HG02852 (cell line): ENCODE results near the gene FARSA.
"Not testable (repeated sequence)": the region's sequence is repeated elsewhere in the genome, so short reads cannot be mapped to it uniquely, and the experiment has no call there.

Source experiments
- ATAC-seq: cut with Tn5 transposase; IDR thresholded peaks from one replicate; pipeline ENCODE4 v1.9.1; 2021; ENCODE audit warnings: mild to moderate bottlenecking, moderate library complexity; ENCODE audit not compliant: unreplicated experiment

The FARSA gene

GRCh38 chr19:12933287-12934072 lies at the start of gene FARSA:
Gene FARSA (minus strand): TSS chr19:12933711. CDS start chr19:12933696, 15 bp downstream.
- ATAC-seq: peak; percentile 45

GRCh38 chr19:12983091-12983490 lies 49.6 kb upstream of the FARSA start:
- no peak for ATAC-seq

DNA sequence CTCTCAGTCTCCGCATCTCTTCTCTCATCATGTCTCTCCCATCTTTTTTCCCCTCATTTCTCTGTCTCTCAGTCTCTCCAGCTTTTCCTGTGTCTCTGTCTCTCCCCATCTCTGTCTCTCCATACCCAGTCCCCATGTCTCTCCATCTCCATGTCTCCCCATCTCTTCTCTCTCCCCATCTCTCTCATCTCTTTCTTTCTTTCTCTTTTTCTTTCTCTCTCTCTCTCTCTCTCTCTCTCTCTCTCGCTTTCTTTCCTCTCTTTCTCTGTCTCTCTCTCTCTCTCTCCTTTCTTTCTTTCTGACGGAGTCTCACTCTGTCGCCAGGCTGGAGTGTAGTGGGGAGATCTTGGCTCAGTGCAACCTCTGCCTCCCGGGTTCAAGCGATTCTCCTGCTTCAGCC lies 49.1 kb upstream of the FARSA start:
- ATAC-seq: no peak

GRCh38 chr19:12979974-12980373 lies 46.5 kb upstream of the FARSA start:
- ATAC-seq: no peak

- not testable (repeated sequence) for ATAC-seq
These were observed 42.6 kb upstream of the FARSA start for GRCh38 chr19:12976109-12976508.

GRCh38 chr19:12975221-12975741 lies 41.8 kb upstream of the FARSA start:
- ATAC-seq: no peak

DNA sequence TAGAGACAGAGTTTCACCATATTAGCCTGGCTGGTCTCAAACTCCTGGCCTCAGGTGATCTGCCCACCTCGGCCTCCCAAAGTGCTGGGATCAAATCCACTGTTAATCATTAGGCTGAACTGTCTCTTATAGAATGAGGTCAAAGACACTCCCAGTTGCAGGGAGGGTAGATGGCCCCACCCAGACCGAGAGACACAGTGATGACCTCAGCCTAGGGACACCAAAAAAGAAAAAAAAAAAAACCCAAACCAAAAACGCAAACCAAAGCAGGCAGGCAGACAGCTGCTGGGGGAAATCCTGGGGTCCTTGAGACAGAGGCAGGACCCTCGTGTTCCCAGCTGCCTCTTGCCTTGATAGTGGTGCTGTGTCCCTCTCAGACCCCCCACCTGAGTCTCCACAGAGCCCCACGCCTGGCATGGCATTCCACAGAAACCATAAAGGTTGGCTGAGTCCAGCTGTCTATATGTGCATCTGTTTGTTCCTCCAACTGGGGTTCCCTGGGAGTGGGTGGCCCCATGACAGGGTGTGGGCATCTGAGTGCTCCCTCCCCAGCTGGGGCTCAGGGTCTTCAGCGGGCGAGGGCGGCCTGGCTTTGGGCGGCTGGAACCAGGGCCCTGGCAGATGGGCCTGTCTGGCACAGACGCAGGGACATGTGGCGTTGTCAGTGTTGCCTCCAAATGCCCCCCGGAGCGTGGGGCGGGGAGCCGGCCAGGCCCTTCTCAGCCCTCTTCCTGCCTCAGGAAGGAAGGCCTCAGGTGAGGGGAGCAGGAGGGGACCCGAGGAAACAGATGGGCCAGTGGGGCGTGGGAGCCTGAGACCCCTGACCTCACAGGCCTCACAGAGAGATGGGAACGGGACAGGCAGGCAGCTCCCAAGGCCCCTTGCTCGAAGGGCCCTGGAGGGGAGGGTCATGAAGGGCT lies 41.0 kb upstream of the FARSA start:
- no peak for ATAC-seq

GRCh38 chr19:12973236-12973635 lies 39.7 kb upstream of the FARSA start:
- no peak for ATAC-seq

DNA sequence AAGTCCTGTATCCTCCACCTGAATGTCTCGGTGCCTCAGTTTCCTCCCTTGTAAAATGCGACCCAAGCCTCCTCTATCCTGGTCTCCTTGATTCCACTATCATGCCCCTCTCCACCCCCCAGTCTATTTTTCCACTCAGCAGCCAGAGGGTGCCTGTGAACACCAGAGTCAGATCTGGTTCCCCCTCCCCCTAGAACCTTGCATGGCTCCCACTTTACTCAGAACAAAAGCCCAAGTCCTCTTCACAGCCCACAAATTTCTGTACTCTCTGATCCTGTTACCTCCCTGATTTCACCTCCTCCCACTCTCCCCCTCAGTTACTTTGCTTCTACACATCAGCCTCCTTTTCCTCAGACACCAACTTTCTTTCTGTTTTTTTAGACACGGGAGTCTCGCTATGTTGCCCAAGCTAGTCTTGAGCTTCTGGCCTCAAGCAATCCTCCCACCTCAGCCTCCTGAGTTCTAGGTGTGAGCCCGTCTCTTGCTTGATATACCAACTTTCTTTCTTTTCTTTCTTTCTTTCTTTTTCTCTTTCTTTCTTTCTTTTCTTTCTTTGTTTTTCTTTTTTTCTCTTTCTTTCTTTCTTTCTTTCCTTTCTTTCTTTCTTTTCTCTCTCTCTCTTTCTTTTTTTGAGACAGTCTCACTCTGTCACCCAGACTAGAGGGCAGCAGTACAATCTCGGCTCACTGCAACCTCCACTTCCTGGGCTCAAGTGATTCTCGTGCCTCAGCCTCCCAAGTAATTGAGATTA lies 36.7 kb upstream of the FARSA start:
- ATAC-seq: no peak

DNA sequence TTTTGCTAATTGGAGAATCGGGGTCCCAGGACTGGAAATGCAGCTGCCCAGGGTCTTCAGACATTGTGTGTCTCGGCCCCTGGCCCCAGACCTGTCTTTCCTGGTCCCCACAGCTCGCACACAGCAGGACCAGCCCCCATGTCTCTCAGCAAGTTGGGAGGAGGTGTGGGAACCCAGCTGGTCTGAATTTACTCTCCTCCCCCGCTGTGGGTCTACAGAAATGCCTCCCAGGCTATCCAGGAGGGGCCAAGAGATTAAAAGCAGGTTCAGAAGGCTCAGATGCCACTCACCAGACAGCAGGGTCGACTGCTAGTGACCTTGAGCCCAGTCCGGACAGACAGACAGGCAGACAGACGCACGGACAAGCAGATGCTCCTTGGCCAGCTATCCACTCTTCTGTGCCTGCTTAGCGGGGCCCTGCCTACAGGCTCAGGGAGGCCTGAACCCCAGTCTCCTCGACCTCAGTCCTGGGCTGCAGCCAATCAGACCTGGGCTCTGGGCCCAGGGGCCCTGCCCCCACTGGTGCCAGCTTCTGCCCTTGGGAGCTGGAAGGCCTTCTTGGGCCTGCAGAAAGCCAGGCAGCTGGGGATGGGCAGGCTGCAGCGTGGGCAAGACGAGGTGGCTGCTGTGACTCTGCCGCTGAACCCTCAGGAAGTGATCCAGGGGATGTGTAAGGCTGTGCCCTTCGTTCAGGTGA lies 35.9 kb upstream of the FARSA start, which contains the start of gene DAND5:
TSS of gene DAND5 (plus strand) at position 285 of the 697 bp plus-strand sequence. CDS start at position 370, 85 bp downstream.
- no peak for ATAC-seq

GRCh38 chr19:12967907-12968306 lies 34.4 kb upstream of the FARSA start:
- ATAC-seq: no peak

DNA sequence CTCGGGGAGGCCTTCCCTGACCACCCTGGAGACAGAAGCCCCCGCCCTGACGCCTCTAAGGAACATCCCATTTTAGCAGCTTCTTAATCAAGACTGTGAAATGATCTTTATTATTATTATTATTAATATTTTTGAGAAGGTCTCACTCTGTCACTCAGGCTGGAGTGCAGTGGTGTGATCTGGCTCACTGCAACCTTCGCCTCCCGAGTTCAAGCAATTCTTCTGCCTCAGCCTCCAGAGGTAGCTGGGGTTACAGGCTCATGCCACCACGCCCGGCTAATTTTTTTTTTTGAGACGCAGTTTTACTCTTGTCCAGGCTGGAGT lies 32.3 kb upstream of the FARSA start:
- ATAC-seq: no peak

DNA sequence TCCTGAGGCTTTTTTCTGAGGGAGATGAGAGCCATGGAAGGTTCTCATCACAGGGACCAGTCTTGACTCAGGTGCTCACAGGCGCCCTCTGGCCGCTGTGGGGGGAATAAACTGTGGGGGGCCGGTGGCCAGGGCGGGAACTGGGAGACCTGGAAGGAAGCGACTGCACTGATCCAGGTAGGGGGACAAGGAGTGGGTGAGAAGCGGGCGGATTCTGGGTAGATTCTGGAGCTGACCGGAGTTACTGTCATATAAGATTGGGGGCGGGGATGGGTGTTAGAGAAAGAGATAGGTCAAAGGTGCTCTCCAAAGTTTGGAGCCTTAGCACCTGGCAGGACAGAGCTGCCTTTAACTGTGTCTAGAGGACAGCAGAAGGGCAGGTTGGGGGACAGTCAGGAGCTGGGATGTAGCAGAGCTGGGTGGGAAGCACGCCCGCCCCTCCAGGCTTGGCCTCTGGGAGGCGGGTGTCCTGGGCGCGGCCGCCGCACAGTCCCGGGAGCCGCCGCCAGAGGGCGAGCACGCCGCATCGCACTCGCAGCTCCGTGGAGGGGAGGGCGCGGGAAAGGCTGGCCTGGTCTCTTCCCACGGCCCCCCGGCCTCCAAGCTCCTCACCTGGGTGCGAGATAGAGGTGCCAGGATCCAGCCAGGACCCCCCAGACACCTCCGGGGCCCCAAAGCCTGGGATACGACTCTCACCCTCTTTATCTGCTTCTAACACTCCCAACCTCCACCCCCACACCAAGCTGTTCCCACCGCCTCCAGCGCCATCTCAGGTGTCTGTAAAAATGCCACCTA lies 31.7 kb upstream of the FARSA start:
- ATAC-seq: no peak

DNA sequence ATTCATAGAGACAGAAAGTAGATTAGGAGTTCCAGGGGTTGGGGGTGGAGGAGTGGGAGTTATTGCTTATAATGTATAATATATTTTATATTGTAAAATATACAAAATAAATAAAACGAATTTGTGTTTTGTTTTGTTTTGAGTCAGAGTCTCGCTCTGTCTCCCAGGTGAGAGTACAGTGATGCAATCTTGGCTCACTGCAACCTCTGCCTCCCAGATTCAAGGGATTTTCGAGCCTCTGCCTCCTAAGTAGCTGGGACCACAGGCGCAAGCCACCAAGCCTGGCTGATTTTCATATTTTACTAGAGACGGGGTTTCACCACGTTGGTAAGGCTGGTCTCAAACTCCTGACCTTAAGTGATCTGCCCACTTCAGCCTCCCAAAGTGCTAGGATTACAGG lies 26.0 kb upstream of the FARSA start:
- no peak for ATAC-seq

GRCh38 chr19:12957389-12957952 lies 24.0 kb upstream of the FARSA start:
- not testable (repeated sequence) for ATAC-seq

DNA sequence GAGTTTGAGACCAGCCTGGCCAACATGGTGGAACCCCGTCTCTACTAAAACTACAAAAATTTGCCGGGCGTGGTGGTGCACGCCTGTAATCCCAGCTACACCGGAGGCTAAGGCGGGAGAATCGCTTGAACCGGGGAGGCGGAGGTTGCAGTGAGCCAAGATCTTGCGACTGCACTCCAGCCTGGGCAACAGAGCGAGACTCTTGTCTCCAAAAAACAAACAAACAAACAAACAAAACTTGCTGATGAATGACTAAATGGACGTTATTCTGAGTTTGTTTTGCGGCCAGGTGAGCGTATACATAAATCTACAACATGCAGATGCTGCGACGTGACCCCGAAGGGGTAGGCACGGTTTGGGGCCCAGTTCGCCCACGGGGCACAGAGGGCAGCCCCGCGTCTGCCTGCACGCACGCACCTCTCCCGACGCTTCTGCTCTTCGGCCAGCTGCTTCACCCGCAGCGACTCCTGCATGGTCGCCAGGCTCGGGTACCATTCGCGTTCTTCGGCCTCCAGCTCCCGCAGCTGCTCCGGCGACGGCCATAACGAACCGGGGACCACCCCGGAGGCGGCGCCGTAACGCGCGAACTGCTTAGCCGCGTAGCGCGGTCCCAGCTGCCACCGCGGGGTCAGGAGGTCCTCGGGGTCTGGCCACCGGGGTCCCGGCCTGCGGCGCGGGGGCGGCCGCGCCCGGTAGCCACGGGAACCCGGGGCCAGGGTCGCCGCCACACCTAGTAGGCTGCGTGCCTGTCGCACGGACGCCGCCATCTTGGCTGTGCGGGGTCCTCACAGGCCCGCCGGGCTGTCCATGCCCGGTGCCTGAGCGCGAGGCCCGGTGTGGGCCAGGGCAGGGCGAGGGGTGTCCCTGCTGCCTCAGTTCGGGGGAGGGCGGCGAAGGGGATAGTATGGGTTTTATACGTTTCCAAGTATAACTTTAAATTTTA lies 23.2 kb upstream of the FARSA start, which contains the start of gene GADD45GIP1:
TSS of gene GADD45GIP1 (minus strand) at position 778 of the 943 bp plus-strand sequence. CDS start at position 767, 11 bp downstream.
- peak; percentile 74 for ATAC-seq

- no peak for ATAC-seq
These were observed 22.5 kb upstream of the FARSA start for GRCh38 chr19:12955996-12956395.

DNA sequence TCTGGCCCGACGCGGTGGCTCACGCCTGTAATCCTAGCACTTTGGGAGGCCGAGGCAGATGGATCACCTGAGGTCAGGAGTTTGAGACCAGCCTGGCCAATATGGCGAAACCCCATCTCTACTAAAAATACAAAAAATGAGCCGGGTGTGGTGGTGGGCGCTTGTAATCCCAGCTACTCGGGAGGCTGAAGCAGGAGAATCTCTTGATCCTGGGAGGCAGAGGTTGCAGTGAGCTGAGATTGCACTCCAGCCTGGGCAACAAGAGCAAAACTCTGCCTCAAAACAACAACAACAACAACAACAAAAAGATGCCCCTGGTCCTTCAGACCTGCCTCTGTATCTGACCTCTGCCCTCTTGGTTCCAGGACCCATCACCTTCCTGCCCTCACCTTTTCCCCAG lies 22.1 kb upstream of the FARSA start:
- not testable (repeated sequence) for ATAC-seq
